HL-60/S4 treated with retinoic acid at 250 ng/mL for 4 days and 3 days (cell line): ENCODE results near the gene PTGES3.
"Not testable (repeated sequence)": the region's sequence is repeated elsewhere in the genome, so short reads cannot be mapped to it uniquely, and the experiment has no call there.

ENCODE experiments used
- in situ Hi-C: fragments of 300-500 bp; cut with MboI; formaldehyde crosslinking; loops from 2 replicates; pipeline ENCODE4 v1.7.0; 2022; ENCODE audit warnings: low sequenced_read_pairs

The PTGES3 gene

GRCh38 chr12:56688129-56688845, at the start of gene PTGES3:
Gene PTGES3, minus strand, starts transcription at chr12:56688284. Its CDS starts 285 bp downstream, at chr12:56687999.
- in situ Hi-C loops, result no loop called here

GRCh38 chr12:56728139-56728861, 40.2 kb upstream of the PTGES3 start:
- in situ Hi-C loops, result no loop called here

GRCh38 chr12:56726196-56726675, 38.2 kb upstream of the PTGES3 start:
- in situ Hi-C loops, result not testable (repeated sequence)

GRCh38 chr12:56725723-56726102, 37.6 kb upstream of the PTGES3 start:
- in situ Hi-C loops, result no loop called here

- in situ Hi-C loops, result no loop called here
These were observed 37.1 kb upstream of the PTGES3 start, which contains the start of gene NACA for GRCh38 chr12:56724972-56725722. Gene NACA, minus strand, starts transcription at chr12:56725299. Its CDS starts 778 bp downstream, at chr12:56724521.

GRCh38 chr12:56724701-56724971, 36.6 kb upstream of the PTGES3 start:
- in situ Hi-C loops, result no loop called here

- in situ Hi-C loops, result no loop called here
These were observed 36.0 kb upstream of the PTGES3 start for GRCh38 chr12:56723889-56724700.

- in situ Hi-C loops, result no loop called here
These were observed 35.3 kb upstream of the PTGES3 start for GRCh38 chr12:56723352-56723751.

GRCh38 chr12:56722832-56723231, 34.7 kb upstream of the PTGES3 start:
- in situ Hi-C loops, result no loop called here

- in situ Hi-C loops, result no loop called here
These were observed 33.6 kb upstream of the PTGES3 start for GRCh38 chr12:56721721-56722120.

- in situ Hi-C loops, result no loop called here
These were observed 33.1 kb upstream of the PTGES3 start for GRCh38 chr12:56721216-56721615.

- in situ Hi-C loops, result no loop called here
These were observed 32.7 kb upstream of the PTGES3 start for GRCh38 chr12:56720731-56721151.

GRCh38 chr12:56719056-56719455, 31.0 kb upstream of the PTGES3 start:
- in situ Hi-C loops, result no loop called here

- in situ Hi-C loops, result no loop called here
These were observed 30.6 kb upstream of the PTGES3 start for GRCh38 chr12:56718636-56719035.

GRCh38 chr12:56718149-56718548, 30.1 kb upstream of the PTGES3 start:
- in situ Hi-C loops, result no loop called here

- in situ Hi-C loops, result no loop called here
These were observed 29.1 kb upstream of the PTGES3 start for GRCh38 chr12:56716933-56717880.

- in situ Hi-C loops, result no loop called here
These were observed 28.4 kb upstream of the PTGES3 start for GRCh38 chr12:56716458-56716857.

- in situ Hi-C loops, result no loop called here
These were observed 27.7 kb upstream of the PTGES3 start for GRCh38 chr12:56715798-56716197.

- in situ Hi-C loops, result no loop called here
These were observed 26.4 kb upstream of the PTGES3 start for GRCh38 chr12:56714431-56714929.
